Glutamatergic neuron (in vitro differentiated cells): ENCODE data around the gene MBP. TPM values are rescaled to one million over a fixed set of nuclear protein-coding genes. Genes with fewer than 3 reads are reported as not detected.

Experiments
- DNase-seq: peaks from one replicate; pipeline ENCODE4 v3.0.0; 2022
- H3K27ac Mint-ChIP-seq: one replicate; pipeline ENCODE4 v1.8.0; 2020; ENCODE audit warnings: mild to moderate bottlenecking, mixed read lengths, inconsistent platforms; ENCODE audit not compliant: unreplicated experiment
- H3K27me3 Mint-ChIP-seq: one replicate; pipeline ENCODE4 v1.8.0; 2020; ENCODE audit warnings: mild to moderate bottlenecking, moderate library complexity, mixed read lengths, inconsistent platforms; ENCODE audit not compliant: unreplicated experiment
- H3K36me3 Mint-ChIP-seq: one replicate; pipeline ENCODE4 v1.8.0; 2020; ENCODE audit warnings: mild to moderate bottlenecking, mixed read lengths, inconsistent platforms; ENCODE audit not compliant: unreplicated experiment
- H3K4me1 Mint-ChIP-seq: one replicate; pipeline ENCODE4 v1.8.0; 2020; ENCODE audit warnings: mild to moderate bottlenecking, low read depth, mixed read lengths, inconsistent platforms; ENCODE audit not compliant: unreplicated experiment
- H3K4me3 Mint-ChIP-seq: one replicate; pipeline ENCODE4 v1.8.0; 2020; ENCODE audit warnings: mild to moderate bottlenecking, mixed read lengths, inconsistent platforms; ENCODE audit not compliant: unreplicated experiment
- H3K9me3 Mint-ChIP-seq: one replicate; pipeline ENCODE4 v1.8.0; 2020; ENCODE audit warnings: mild to moderate bottlenecking, moderate library complexity, mixed read lengths, inconsistent platforms; ENCODE audit not compliant: unreplicated experiment
- total RNA-seq: library from RNA; stranded (reverse); fragmentation: NEBNext Ultra II Directional; extraction: Animal tissue kit (Norgen Biotek cat#: 25700); gene quantifications from one replicate; pipeline ENCODE4 v1.2.1, GENCODE V29; 2021; ENCODE audit not compliant: unreplicated experiment
- TF ChIP-seq, protein P1 (sequence below): fragments of 200-600 bp; sonication (generic); IDR thresholded peaks from one replicate; pipeline ENCODE4 v1.5.0; 2021; ENCODE audit not compliant: partially characterized antibody, unreplicated experiment

MBP gene
- total RNA-seq, 1 donor from 2014 or later, result 82.6 TPM

DNA sequence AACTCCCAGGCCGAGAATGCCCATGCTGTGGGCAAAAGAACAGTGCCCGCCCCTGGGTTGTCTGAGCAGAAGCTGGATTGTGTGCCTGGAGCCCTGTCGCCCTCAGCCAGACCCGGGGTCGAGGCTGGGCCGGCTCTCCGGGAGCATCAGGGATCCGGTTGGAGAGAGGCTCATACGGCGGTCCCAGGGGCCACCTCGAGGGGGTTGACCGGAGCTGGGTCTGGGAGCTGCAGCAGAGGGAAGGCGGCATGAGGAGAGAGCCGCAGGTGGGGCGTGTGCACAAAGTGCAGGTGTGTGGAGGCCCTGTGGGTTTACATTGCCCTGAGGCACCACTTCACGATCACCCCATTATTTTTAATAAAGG lies 39.5 kb downstream of the MBP start:
- Mint-ChIP-seq H3K4me3 (no peak overlapping the region), H3K4me1 (peaks cover 50% of the 10 kb centered on the region), H3K27me3 (peaks cover 5% of the 10 kb centered on the region), H3K36me3 (no peaks in the 10 kb centered on the region), H3K9me3 (peaks cover 11% of the 10 kb centered on the region), H3K27ac (no peak overlapping the region)
- DNase-seq, result no peak
- TF ChIP-seq, protein P1, sequence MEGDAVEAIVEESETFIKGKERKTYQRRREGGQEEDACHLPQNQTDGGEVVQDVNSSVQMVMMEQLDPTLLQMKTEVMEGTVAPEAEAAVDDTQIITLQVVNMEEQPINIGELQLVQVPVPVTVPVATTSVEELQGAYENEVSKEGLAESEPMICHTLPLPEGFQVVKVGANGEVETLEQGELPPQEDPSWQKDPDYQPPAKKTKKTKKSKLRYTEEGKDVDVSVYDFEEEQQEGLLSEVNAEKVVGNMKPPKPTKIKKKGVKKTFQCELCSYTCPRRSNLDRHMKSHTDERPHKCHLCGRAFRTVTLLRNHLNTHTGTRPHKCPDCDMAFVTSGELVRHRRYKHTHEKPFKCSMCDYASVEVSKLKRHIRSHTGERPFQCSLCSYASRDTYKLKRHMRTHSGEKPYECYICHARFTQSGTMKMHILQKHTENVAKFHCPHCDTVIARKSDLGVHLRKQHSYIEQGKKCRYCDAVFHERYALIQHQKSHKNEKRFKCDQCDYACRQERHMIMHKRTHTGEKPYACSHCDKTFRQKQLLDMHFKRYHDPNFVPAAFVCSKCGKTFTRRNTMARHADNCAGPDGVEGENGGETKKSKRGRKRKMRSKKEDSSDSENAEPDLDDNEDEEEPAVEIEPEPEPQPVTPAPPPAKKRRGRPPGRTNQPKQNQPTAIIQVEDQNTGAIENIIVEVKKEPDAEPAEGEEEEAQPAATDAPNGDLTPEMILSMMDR, result no peak

DNA sequence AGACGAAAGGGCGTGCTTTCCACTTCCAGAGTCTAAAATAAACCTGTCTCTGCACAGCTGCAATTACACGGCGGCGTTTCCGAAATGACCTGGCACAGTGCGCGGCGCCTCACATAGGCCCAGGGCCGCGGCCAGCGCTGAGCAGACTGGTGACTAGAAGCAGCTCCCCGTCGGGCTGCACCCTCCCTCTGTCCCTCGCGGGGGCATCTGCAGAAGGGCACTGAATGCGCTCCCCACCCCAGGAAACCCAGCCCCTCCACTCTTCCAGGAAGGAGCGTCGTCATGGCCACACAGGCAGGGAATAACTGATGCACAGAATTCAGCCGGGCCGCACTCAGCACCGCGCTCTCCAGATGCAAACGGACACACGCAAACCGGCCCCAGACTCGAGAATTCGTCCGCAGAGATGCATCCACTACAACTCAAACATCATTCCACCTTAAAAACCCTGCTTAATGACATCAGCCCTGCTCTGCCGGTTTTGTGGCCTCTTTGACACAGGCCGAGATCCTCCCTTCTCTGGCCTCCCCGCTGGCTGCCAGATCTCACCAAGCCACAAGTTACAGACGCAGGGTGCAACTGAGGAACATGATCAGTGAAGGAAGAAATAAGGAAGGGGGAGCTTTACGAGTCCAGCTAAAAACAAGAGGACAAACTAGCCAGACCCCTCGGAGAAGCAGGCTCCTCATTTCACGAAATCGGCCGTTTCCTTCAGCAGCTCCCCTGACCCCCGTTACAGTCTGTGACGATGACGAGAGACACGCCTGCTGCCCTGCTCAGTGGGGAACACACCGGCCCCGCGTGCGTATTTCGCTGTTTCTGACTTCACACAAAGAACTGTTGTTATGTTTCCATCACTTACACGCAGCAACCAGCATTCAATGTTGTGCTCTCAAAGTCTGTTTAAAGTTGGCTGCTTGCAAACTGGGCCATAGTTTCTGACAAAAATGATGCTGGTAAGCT lies 40.2 kb downstream of the MBP start:
- Mint-ChIP-seq H3K36me3 (no peaks in the 10 kb centered on the region), H3K9me3 (peaks cover 11% of the 10 kb centered on the region), H3K4me1 (peaks cover 47% of the 10 kb centered on the region), H3K4me3 (no peak overlapping the region), H3K27ac (peak overlapping the region; percentile 41), H3K27me3 (peaks cover 5% of the 10 kb centered on the region)
- TF ChIP-seq, protein P1, result no peak
- DNase-seq, result no peak

DNA sequence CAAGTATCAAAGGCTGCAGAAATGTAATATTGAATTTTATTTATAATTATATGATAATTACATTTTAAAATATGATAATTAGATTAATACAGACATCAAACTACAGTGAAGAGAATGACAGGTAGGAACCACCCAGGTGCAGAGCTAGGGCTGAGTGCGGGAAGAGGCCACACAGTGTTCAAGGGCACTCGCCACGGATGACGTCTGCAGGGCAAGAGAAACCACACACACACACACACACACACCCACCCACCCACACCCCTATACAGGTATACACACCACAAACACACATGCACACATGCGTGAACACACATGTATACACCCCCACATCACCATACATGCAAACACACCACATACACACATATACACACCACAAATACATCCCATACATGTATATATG lies 41.2 kb downstream of the MBP start:
- H3K27me3 Mint-ChIP-seq, result peaks cover 5% of the 10 kb centered on the region
- no peaks in the 10 kb centered on the region for H3K36me3 Mint-ChIP-seq
- no peak for DNase-seq
- peaks cover 52% of the 10 kb centered on the region for H3K4me1 Mint-ChIP-seq
- H3K27ac Mint-ChIP-seq, result no peak overlapping the region
- TF ChIP-seq, protein P1, result no peak
- H3K9me3 Mint-ChIP-seq, result peaks cover 13% of the 10 kb centered on the region
- H3K4me3 Mint-ChIP-seq, result no peak overlapping the region

DNA sequence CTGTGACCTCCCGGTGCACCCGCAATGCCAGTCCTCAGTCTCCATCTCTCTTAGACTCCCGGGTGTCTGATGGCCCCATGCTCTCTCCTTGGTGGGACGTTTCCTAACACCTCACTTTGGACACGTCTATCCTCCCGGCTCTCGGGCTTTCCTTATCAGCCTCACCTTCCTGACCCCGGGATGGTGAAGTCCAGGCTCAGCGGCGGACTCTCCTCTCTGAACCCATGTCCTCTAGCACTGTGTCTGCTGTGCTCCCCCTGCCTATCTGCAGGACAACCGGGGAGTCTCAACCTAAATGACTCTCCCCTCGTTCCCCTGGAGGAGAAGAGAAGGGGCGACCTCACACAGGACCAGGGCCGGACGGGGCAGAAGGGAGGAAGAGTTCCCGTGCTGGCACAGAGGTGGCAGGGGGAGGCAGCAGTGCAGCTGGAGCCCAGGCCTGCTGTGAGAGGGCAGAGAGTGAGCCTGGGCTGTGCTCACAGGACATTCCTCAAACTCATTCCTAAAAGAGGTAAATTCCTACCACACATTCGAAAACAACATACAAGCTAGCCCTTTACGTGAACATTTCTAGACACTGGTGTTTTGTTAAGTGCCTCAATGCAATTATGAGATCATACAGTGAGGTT lies 41.9 kb downstream of the MBP start:
- H3K4me1 Mint-ChIP-seq, result peaks cover 53% of the 10 kb centered on the region
- peak overlapping the region; percentile 29 for H3K27ac Mint-ChIP-seq
- DNase-seq, result no peak
- H3K27me3 Mint-ChIP-seq, result peaks cover 5% of the 10 kb centered on the region
- H3K36me3 Mint-ChIP-seq, result no peaks in the 10 kb centered on the region
- TF ChIP-seq, protein P1, result no peak
- peaks cover 13% of the 10 kb centered on the region for H3K9me3 Mint-ChIP-seq
- H3K4me3 Mint-ChIP-seq, result no peak overlapping the region
